Amniotic stem cell (primary cell): ENCODE measurements around the gene OAS3.
A peak's percentile ranks its signal among the peaks of the same experiment; 100 is the strongest.

Source experiments
- DNase-seq: peaks from one replicate; lab custom pipeline; 2025; lab: John Stamatoyannopoulos, UW

The OAS3 gene

GRCh38 chr12:112961536-112961935 is 23.3 kb downstream of the OAS3 start:
- DNase-seq, result no peak

- no peak for DNase-seq
These were observed 24.3 kb downstream of the OAS3 start for GRCh38 chr12:112962561-112962960.

GRCh38 chr12:112963227-112963861 is 25.1 kb downstream of the OAS3 start:
- no peak for DNase-seq

- no peak for DNase-seq
These were observed 25.9 kb downstream of the OAS3 start for GRCh38 chr12:112964067-112964670.

GRCh38 chr12:112964915-112965314 is 26.6 kb downstream of the OAS3 start:
- DNase-seq, result no peak

DNA sequence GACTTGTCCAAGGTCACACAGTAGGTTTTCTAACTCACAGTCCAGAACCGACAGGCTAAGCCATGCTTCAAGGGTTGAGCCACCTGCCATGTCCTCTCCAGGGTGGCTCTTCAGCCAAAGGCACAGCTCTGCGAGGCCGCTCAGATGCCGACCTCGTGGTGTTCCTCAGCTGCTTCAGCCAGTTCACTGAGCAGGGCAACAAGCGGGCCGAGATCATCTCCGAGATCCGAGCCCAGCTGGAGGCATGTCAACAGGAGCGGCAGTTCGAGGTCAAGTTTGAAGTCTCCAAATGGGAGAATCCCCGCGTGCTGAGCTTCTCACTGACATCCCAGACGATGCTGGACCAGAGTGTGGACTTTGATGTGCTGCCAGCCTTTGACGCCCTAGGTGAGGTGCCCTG is 27.4 kb downstream of the OAS3 start:
- DNase-seq, result no peak

- DNase-seq, result no peak
These were observed 29.0 kb downstream of the OAS3 start for GRCh38 chr12:112967306-112967705.

GRCh38 chr12:112967858-112968257 is 29.6 kb downstream of the OAS3 start:
- DNase-seq, result no peak

- no peak for DNase-seq
These were observed 31.5 kb downstream of the OAS3 start for GRCh38 chr12:112969547-112970306.

- no peak for DNase-seq
These were observed 32.1 kb downstream of the OAS3 start for GRCh38 chr12:112970391-112970790.

DNA sequence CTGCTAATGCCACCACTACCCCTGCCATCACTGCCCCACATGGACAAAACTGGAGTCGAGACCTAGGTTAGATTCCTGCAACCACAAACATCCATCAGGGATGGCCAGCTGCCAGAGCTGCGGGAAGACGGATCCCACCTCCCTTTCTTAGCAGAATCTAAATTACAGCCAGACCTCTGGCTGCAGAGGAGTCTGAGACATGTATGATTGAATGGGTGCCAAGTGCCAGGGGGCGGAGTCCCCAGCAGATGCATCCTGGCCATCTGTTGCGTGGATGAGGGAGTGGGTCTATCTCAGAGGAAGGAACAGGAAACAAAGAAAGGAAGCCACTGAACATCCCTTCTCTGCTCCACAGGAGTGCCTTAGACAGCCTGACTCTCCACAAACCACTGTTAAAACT is 33.0 kb downstream of the OAS3 start:
- no peak for DNase-seq

GRCh38 chr12:112973011-112973735 is 34.9 kb downstream of the OAS3 start:
- DNase-seq, result no peak

- DNase-seq, result no peak
These were observed 35.6 kb downstream of the OAS3 start for GRCh38 chr12:112973818-112974231.

- DNase-seq, result no peak
These were observed 36.6 kb downstream of the OAS3 start for GRCh38 chr12:112974904-112975303.

DNA sequence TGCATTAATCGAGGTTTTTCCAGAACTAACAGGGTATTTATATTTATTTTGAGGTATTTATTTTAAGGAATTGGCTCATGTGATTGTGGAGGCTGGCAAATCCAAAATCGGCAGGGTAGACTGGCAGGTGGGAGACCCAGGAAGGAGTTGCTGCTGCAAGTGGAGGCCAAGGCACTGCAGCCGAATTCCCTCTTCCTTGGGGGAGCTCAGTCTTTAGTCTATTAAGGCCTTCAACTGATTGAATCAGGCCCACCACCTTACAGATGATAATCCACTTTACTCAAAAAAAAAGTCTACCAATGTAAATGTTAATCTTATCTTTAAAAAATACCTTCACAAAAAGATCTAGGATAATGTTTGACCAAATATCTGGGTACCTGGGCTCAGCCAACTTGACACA is 38.9 kb downstream of the OAS3 start:
- DNase-seq, result no peak

DNA sequence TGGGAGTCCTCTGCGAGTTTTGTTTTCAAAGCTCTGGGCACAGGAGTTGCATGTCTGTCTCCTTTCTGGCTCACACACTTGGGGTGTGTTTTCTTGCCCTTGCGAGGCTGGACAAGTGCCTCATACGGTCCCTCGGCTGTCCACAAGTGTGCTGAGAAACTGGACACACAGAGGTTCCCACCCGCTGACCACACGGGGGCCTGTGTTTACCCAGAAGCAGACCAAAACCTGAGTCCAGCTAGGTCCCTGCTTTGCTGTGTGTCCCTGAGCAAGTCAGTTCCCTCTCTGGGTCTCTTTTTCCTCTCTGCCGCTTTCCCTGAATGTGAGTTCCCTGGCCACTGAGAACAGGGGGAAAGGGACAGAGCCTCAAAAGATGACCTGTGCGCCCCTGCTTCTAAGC is 39.4 kb downstream of the OAS3 start:
- DNase-seq, result no peak

- peak; percentile 8 for DNase-seq
These were observed 40.1 kb downstream of the OAS3 start, which contains the start of gene OAS2 for GRCh38 chr12:112978163-112979040. Gene OAS2 (plus strand): TSS chr12:112978519. CDS start chr12:112978609, 90 bp downstream.

DNA sequence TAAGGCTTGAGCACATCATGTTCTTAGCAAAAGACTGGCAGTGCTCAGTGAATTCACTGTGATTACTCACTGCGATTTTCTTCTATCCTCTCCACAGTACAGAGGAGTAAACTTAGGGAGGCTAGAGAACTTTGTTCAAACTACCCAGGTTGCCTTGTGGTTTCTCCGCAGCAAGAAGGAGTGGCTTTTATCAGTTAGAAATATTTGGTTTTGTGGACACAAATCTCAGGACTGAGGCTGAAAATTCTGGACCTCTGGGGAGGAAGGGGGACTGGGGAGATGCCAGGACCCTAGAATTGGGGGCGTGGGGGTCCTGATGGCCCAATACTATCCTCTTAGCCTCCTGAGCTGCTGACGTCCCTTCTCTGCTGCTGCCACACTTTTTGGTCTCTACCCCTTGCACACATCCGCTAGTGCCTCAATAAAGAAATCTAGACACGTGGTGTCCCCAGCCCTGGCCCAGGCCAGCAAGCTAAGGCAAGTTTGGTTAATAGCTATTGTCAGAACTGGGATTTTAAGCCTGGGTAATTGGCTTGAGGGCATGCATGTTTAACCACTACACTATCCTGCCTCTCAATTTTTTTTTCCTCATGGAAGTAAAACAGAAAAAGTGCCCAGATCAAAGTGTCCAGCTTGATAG is 40.9 kb downstream of the OAS3 start:
- DNase-seq, result no peak

DNA sequence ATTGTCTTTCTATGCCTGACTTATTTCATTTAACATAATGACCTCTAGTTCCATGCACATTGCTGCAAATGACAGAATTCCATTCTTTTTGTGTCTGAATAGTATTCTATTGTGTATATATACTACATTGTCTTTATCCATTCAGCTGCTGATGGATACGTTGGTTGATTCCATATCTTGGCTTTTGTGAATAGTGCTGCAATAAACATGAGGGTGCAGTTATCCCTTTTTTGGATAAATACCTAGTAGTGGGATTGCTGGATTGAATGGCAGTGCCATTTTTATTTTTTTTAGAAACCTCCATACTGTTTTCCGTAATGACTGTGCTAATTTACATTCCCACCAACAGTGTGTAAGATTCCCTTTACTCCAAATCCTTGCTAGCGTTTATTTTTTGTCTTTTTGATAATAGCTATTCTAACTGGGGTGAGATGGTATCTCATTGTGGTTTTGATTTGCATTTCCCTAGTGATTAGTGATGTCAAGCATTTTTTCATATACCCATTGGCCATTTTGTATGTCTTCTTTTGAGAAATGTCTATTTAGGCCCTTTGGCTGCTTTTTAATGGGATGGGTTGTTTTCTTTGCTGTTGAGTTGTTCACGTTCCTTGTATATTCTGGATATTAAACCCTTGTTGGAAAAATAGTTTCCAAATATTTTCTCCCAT is 42.4 kb downstream of the OAS3 start:
- DNase-seq, result no peak

GRCh38 chr12:112985642-112986290 is 47.5 kb downstream of the OAS3 start:
- DNase-seq, result no peak
